ENCODE results near the gene RAB26.
"Not testable (repeated sequence)": the region's sequence is repeated elsewhere in the genome, so short reads cannot be mapped to it uniquely, and the experiment has no call there.

Gene RAB26

DNA sequence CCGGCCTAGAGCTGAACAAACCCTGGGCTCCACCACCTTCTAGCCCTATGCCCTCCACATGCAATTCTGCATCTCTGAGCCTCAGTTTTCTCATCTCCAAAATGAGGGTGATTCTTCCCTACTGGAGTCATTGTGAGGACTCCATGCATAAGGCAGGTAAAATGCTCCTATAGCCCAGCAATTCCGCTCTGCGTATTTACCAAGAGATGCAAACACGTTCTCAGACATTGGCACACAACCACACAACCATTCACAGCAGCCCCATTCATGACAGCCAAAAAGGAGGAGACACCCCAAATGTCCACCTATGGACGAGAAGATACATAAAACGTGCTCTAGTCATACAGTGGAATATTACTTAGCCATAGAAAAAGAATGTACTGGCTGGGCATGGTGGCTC is 51.9 kb downstream of the RAB26 start:
- DNase-seq = no peak

GRCh38 chr16:2203119-2203688 is 54.8 kb downstream of the RAB26 start:
- not testable (repeated sequence) for DNase-seq
